ENCODE data around the gene BTBD16.

The BTBD16 gene

DNA sequence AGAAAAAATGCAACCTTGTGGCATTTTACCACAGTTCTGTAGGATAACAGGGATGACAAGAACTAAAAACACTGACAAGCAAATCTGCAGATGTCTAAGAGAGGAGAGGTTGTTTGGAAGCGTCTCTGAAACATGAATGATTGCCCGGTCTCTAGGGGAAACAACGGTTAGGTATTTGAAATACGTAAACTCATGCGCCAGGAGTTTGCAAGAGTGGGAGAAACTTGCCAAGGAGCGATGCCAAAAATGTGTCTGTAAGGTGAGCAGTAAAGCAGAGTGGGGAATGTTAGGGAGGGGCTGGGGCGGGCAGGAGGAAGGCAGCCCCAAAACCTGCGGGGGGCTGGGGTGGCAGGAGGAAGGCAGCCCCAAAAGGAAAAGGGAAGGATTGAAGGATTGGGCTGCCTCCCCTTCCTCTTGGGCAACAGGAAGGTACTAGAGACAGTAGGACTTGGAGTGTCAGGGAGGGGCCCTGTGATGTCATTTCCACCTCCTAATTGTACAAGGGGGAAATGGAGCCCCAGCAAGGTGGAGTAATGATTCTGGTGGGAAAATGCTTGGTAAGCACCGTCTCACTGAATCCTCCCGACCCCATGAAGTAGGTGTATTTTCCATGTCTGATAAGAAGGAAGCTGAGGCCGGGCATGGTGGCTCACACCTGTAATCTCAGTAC is 70.2 kb downstream of the BTBD16 start:
- Mint-ChIP-seq H3K9me3 (peaks cover 15% of the 10 kb centered on the region), H3K27ac (peak overlapping the region; percentile 20 to 71 (median 62)), H3K4me3 (no peak overlapping the region), H3K27me3 (ENCODE audit: low read depth) (peaks cover 6% of the 10 kb centered on the region), H3K36me3 (ENCODE audit: low read depth) (no peaks in the 10 kb centered on the region), H3K4me1 (peaks cover 18% of the 10 kb centered on the region)
- TF ChIP-seq CTCF (IDR thresholded peaks at IDR 0.05; ENCODE audit: unreplicated experiment in 3 of 3): no peak

- H3K27me3 Mint-ChIP-seq (ENCODE audit: low read depth): peaks cover 6% of the 10 kb centered on the region
- H3K27ac Mint-ChIP-seq: peak overlapping the region; percentile 58 to 75 (median 70)
- H3K36me3 Mint-ChIP-seq (ENCODE audit: low read depth): peaks cover 3% of the 10 kb centered on the region
- H3K4me3 Mint-ChIP-seq: no peak overlapping the region
- H3K9me3 Mint-ChIP-seq: peaks cover 24% of the 10 kb centered on the region
- H3K4me1 Mint-ChIP-seq: peaks cover 18% of the 10 kb centered on the region
- peak; percentile 46 to 57 (median 52) for TF ChIP-seq CTCF (IDR thresholded peaks at IDR 0.05; ENCODE audit: unreplicated experiment in 3 of 3)
Observed at GRCh38 chr10:122342293-122343134, 71.4 kb downstream of the BTBD16 start.

DNA sequence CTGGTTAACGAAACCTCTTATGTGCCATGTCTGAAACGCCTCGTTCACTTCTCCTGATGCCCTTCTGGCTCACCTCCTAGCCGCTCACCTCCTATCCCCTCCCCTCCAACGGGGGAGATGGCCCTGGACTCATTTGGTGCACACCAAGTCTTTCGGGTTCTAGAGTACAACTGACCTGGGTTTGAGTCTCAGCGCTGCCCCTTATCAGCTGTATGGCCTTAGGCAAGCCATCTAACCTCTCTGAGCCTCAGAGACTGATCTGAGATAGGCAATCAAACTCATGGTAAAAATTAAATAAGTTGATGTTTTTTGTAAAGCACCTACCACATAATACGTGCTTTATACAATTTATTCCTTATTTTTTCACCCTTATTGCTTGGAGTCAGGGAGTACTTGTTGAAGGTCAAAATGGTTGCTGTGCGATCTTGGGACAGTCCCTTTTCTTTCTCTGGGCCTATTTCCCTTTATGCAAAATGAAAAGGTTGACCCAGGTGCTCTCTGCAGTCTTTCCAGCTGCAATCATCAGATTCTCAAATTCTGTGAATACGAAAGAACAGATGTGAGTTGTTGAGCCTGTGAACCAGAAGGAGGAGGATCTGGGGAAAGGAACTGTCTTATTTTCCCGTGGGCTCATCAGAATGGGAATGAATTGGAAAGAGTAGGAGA is 72.2 kb downstream of the BTBD16 start:
- Mint-ChIP-seq H3K27me3 (ENCODE audit: low read depth) (peaks cover 6% of the 10 kb centered on the region), H3K36me3 (ENCODE audit: low read depth) (peaks cover 3% of the 10 kb centered on the region), H3K4me1 (peaks cover 14% of the 10 kb centered on the region), H3K27ac (no peak overlapping the region), H3K4me3 (no peak overlapping the region), H3K9me3 (peaks cover 24% of the 10 kb centered on the region)
- TF ChIP-seq CTCF (IDR thresholded peaks at IDR 0.05; ENCODE audit: unreplicated experiment in 3 of 3): no peak

DNA sequence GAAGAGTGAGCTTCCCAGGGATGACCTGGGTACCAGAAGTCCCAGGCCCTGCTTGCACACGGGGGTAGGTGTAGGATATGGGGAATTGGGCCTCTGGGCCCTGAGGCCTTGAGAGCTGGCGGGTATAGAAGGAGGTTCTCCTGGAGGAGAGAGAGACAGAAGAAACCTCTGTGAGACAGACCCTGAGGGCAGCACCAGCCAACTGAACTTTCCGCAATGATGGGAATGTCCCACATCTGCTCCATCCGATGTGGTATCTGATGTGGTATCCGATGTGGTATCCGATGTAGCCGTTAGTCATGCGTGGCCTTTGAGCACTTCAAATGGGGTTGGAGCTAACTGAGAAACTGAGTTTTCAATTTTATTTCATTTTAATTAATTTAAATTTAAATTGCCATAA is 72.8 kb downstream of the BTBD16 start:
- Mint-ChIP-seq H3K27ac (no peak overlapping the region), H3K9me3 (peaks cover 24% of the 10 kb centered on the region), H3K27me3 (ENCODE audit: low read depth) (peaks cover 6% of the 10 kb centered on the region), H3K36me3 (ENCODE audit: low read depth) (peaks cover 3% of the 10 kb centered on the region), H3K4me3 (no peak overlapping the region), H3K4me1 (peaks cover 12% of the 10 kb centered on the region)
- no peak for TF ChIP-seq CTCF (IDR thresholded peaks at IDR 0.05; ENCODE audit: unreplicated experiment in 3 of 3)

GRCh38 chr10:122344741-122345258 is 73.7 kb downstream of the BTBD16 start:
- peak overlapping the region in 1 of 3 experiments; percentile 16 for H3K4me3 Mint-ChIP-seq
- peaks cover 6% of the 10 kb centered on the region for H3K27me3 Mint-ChIP-seq (ENCODE audit: low read depth)
- H3K27ac Mint-ChIP-seq: peak overlapping the region; percentile 30 to 94 (median 80)
- H3K4me1 Mint-ChIP-seq: peaks cover 12% of the 10 kb centered on the region
- peaks cover 3% of the 10 kb centered on the region for H3K36me3 Mint-ChIP-seq (ENCODE audit: low read depth)
- peaks cover 24% of the 10 kb centered on the region for H3K9me3 Mint-ChIP-seq
- TF ChIP-seq CTCF (IDR thresholded peaks at IDR 0.05; ENCODE audit: unreplicated experiment in 3 of 3): no peak

All from nephron (organoid).